Nephron (organoid): ENCODE data around the gene CSNK2A3.

Experiments used
- H3K27ac Mint-ChIP-seq, 3 experiments: 2 replicates each; pipeline ENCODE4 v1.8.0; 2020; ENCODE audit warnings: mixed read lengths in 3 of 3, mild to moderate bottlenecking in 2 of 3, moderate library complexity in 1 of 3
- H3K27me3 Mint-ChIP-seq: 2 replicates; pipeline ENCODE4 v1.8.0; 2021; ENCODE audit warnings: low read depth, mild to moderate bottlenecking, moderate library complexity, mixed read lengths
- H3K36me3 Mint-ChIP-seq: 2 replicates; pipeline ENCODE4 v1.8.0; 2020; ENCODE audit warnings: low read depth, mixed read lengths
- H3K4me1 Mint-ChIP-seq: 2 replicates; pipeline ENCODE4 v1.8.0; 2020; ENCODE audit warnings: mixed read lengths
- H3K4me3 Mint-ChIP-seq, 3 experiments: 2 replicates each; pipeline ENCODE4 v1.8.0; 2020; ENCODE audit warnings: mild to moderate bottlenecking in 3 of 3, mixed read lengths in 3 of 3, moderate library complexity in 2 of 3
- H3K9me3 Mint-ChIP-seq: 2 replicates; pipeline ENCODE4 v1.8.0; 2020; ENCODE audit warnings: mixed read lengths
- TF ChIP-seq, protein P1 (sequence below), 3 experiments: fragments of 200-600 bp; sonication (generic); IDR thresholded peaks; one replicate each; pipeline ENCODE4 v1.5.0; 2021; ENCODE audit warnings: antibody characterized with exemption in 3 of 3; ENCODE audit not compliant: unreplicated experiment in 3 of 3

The CSNK2A3 gene

DNA sequence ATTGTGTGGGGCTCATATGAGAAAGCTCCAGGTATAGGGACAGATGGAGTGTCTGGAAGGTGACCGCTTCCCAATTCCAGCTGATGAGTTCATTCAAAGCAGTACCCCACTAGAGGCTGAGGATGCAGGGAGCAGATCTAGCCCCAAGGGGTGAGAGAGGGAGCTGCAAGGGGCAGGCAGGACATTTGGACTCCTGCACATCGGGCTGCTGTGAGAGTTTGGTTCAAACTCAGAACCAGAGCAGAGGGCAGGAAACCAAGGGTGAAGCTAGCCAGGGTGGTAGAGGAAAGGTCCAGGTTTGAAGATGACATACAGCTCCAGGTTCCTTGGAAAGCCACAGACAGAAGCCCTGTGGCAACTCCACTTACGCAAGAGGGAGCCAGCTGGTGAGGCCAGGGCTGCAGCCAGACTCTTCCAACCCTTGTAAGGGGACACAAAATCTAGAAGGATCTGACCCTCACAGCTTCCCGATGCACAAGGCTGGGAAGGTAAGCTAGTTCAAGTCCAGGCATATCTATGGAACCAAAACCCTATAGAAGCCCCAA, 1.9 kb downstream of the CSNK2A3 start:
- H3K9me3 Mint-ChIP-seq, result peaks cover 2% of the 10 kb centered on the region
- H3K27me3 Mint-ChIP-seq, result peaks cover 13% of the 10 kb centered on the region
- no peak overlapping the region for H3K4me3 Mint-ChIP-seq
- H3K36me3 Mint-ChIP-seq, result no peaks in the 10 kb centered on the region
- TF ChIP-seq, protein P1, sequence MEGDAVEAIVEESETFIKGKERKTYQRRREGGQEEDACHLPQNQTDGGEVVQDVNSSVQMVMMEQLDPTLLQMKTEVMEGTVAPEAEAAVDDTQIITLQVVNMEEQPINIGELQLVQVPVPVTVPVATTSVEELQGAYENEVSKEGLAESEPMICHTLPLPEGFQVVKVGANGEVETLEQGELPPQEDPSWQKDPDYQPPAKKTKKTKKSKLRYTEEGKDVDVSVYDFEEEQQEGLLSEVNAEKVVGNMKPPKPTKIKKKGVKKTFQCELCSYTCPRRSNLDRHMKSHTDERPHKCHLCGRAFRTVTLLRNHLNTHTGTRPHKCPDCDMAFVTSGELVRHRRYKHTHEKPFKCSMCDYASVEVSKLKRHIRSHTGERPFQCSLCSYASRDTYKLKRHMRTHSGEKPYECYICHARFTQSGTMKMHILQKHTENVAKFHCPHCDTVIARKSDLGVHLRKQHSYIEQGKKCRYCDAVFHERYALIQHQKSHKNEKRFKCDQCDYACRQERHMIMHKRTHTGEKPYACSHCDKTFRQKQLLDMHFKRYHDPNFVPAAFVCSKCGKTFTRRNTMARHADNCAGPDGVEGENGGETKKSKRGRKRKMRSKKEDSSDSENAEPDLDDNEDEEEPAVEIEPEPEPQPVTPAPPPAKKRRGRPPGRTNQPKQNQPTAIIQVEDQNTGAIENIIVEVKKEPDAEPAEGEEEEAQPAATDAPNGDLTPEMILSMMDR (IDR thresholded peaks at IDR 0.05; ENCODE audit: unreplicated experiment in 3 of 3), result no peak
- peaks cover 49% of the 10 kb centered on the region for H3K4me1 Mint-ChIP-seq
- no peak overlapping the region for H3K27ac Mint-ChIP-seq

DNA sequence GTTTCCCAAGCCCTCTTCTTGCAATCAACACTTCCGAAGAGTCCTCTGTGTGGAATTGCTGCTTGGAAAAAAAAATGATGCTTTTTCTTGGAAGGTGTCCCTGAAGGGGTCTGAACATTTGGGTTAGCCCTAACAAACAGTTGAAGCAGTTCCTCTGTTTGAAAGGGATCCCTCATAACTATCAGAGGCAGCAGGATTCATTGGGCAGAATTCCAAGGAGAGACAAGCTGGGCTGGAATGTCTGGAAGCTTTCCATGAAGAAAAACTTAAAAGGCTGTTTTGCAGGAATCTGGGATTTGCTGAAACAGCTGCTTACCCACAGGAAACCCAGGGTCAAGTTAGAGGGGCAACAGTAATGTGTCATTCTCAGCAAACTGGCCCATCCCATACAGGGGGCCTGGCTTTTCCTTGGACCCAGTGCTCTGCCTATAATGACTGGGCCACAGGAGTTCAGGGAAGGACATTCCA, 3.1 kb downstream of the CSNK2A3 start:
- H3K36me3 Mint-ChIP-seq, result no peaks in the 10 kb centered on the region

DNA sequence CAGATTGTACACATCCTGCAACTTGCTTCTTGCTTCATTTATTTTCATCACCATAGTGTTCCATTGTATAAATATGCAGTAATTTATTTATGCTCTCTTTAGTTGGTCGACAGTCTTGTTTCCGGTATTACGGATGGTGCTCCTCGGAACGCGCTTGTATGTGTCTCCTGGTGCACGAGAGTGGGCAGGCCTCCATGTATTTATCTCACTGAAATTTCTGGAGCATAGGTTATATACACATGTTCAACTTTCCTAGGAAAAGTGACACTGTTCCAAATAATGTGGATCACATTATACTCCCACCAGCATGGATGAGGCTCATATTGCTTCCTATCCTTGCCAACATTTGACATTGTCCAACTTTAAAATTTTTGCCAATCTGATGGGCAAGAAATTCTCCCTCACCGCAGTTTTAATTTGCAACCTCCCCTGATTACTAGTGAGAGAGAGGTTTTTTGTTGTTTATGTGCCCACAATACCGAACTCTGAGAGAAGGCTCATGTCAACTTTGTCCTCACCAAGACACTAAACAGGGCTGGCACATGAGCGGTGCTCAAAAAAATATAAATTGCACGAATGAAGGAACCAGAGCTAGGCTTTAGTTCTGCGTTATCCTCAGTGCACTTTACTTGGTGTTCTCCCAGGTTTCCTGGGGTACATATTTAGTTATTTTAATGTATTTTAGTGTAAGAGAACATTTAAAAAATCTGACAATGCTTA, 3.8 kb downstream of the CSNK2A3 start:
- TF ChIP-seq, protein P1 (IDR thresholded peaks at IDR 0.05; ENCODE audit: unreplicated experiment in 3 of 3), result no peak
- Mint-ChIP-seq H3K36me3 (no peaks in the 10 kb centered on the region), H3K9me3 (peaks cover 2% of the 10 kb centered on the region), H3K27ac (peak overlapping the region; percentile 20 to 69 (median 50)), H3K4me3 (peak overlapping the region in 2 of 3 experiments; percentile 2 to 29), H3K27me3 (peaks cover 16% of the 10 kb centered on the region), H3K4me1 (peaks cover 50% of the 10 kb centered on the region)

More for the DNA sequence above, 3.1 kb downstream of the CSNK2A3 start:
- Mint-ChIP-seq H3K27ac (peak overlapping the region; percentile 50 to 87 (median 69)), H3K4me3 (no peak overlapping the region), H3K9me3 (peaks cover 2% of the 10 kb centered on the region), H3K27me3 (peaks cover 16% of the 10 kb centered on the region), H3K4me1 (peaks cover 50% of the 10 kb centered on the region)
- TF ChIP-seq, protein P1 (IDR thresholded peaks at IDR 0.05; ENCODE audit: unreplicated experiment in 3 of 3), result no peak

DNA sequence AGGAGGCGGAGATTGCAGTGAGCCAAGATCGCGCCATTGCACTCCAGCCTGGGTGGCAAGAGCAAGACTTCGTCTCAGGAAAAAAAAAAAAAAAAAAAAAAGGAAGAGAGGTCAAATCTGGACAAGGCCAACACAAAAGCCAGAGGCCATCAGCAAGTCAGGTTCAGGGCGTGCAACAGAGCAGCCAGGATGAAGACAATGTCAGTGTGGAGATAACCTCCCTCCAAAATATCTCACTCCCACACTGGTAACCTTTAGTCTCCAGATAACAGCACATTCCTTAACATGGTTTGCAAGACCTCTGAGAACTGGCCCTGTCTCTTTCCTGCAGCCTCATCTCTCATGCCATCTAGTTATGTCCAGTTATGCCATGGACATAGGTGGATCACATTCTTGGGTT, 4.7 kb downstream of the CSNK2A3 start:
- Mint-ChIP-seq H3K27ac (peak overlapping the region; percentile 20 to 69 (median 50)), H3K27me3 (peaks cover 15% of the 10 kb centered on the region), H3K9me3 (peaks cover 2% of the 10 kb centered on the region), H3K4me3 (peak overlapping the region in 2 of 3 experiments; percentile 3 to 29), H3K36me3 (no peaks in the 10 kb centered on the region), H3K4me1 (peaks cover 50% of the 10 kb centered on the region)
- TF ChIP-seq, protein P1 (IDR thresholded peaks at IDR 0.05; ENCODE audit: unreplicated experiment in 3 of 3), result no peak

- no peaks in the 10 kb centered on the region for H3K36me3 Mint-ChIP-seq
- peaks cover 11% of the 10 kb centered on the region for H3K27me3 Mint-ChIP-seq
- H3K4me3 Mint-ChIP-seq, result peak overlapping the region in 1 of 3 experiments; percentile 7
- H3K9me3 Mint-ChIP-seq, result peaks cover 2% of the 10 kb centered on the region
- peaks cover 48% of the 10 kb centered on the region for H3K4me1 Mint-ChIP-seq
- TF ChIP-seq, protein P1 (IDR thresholded peaks at IDR 0.05; ENCODE audit: unreplicated experiment in 3 of 3), result no peak
- H3K27ac Mint-ChIP-seq, result peak overlapping the region in 2 of 3 experiments; percentile 55 to 67
Observed at GRCh38 chr11:11347592-11347991, 5.5 kb downstream of the CSNK2A3 start.
